GM12874 (cell line): ENCODE measurements around the gene QSOX1.

Source experiments
- TF ChIP-seq, protein P1 (sequence below): IDR thresholded peaks from 2 replicates; pipeline ENCODE4 v1.5.1; 2011; ENCODE audit warnings: low read depth, mild to moderate bottlenecking, control low read depth, low read length, moderate library complexity; ENCODE audit not compliant: insufficient read depth

Gene QSOX1

DNA sequence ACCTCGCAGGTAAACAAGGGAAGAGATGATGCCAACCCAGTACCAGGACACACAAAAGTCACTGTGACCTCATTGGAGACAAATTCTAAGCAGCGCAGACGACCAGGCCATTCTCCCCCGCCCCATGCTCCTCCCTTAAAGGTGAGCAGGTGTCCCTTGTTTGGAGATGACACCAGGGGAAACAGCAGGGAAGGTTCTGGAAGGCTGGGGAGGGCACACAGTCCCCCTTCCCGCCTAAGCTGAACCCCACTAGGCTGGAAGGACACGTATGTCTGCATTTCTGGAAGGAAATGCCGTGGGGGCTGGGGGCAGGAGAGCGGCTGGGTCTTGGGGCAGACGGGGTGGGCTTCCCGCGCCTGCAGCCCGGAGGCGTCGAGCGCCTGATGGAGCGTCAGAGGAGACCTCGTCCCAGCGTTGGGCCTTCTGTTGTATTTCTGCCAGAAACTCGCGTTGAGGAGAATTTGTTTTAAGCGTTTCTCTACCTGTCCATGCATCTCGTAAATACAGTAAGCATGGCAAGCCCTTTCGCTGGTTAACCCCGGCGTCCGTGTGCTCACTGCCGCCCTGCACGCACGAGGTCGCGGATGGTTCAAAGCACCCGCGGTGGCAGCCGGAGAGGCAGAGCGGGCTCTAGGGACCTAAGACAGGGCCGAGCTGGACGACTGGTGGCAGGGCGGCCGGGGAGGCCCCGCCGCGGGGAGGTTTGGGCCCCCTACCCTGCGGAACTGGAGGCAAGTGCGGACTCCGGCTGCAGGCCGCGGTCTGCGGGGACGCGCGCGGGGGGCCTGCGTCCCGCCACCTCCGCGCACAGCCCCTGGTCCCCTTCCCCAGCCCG, 74.2 kb downstream of the QSOX1 start:
- TF ChIP-seq, protein P1, sequence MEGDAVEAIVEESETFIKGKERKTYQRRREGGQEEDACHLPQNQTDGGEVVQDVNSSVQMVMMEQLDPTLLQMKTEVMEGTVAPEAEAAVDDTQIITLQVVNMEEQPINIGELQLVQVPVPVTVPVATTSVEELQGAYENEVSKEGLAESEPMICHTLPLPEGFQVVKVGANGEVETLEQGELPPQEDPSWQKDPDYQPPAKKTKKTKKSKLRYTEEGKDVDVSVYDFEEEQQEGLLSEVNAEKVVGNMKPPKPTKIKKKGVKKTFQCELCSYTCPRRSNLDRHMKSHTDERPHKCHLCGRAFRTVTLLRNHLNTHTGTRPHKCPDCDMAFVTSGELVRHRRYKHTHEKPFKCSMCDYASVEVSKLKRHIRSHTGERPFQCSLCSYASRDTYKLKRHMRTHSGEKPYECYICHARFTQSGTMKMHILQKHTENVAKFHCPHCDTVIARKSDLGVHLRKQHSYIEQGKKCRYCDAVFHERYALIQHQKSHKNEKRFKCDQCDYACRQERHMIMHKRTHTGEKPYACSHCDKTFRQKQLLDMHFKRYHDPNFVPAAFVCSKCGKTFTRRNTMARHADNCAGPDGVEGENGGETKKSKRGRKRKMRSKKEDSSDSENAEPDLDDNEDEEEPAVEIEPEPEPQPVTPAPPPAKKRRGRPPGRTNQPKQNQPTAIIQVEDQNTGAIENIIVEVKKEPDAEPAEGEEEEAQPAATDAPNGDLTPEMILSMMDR, result no peak

DNA sequence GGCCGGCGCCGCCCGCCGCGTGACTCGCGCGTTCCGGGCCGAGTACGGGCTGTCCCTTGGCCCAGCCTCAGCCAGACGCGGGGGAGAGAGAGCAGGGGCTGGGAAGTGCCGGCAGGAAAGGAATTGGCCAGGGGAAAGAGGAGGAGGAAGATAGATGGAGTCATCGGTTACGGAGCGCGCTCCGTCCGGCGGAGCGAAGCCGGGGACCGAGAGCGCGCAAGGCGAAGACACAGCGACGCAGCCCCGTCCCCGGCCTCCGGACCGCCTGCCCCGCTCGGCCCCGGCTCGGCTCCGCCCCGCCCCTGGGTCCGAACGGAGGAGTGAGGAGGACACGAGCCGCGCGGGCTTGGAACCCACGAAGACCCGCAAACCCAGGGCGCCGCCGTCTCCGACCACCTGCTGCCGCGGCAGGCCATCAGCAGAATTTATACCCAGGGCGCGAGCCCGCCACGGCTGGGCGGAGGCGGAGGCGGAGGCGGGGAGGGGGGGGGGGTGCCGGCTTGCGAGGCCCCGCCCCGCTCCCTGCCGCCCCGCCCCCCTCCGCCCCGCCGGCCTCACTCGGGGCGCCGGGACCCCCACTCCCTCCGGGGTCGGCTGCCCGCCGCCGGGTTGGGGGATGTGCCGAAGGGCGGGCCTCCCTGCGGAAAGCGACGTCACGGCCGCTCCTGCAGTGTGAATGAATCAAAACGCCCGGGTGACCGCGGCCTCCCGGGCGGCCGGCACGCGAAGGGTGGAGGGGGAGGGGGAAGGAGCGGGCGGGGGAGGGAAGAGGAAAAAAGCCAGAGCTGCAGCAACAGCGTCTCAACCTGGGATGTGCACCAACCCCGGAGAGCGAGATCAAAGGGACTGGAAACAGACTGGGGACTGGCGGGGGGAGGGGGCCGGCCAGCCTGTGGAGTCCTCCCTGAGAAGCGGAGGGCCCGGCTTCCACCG, 75.1 kb downstream of the QSOX1 start, which contains the start of gene LHX4:
Gene LHX4 (plus strand): TSS at position 782 of the 933 bp plus-strand sequence. CDS start 266 bp downstream, outside the sequence.
- TF ChIP-seq, protein P1, result no peak

DNA sequence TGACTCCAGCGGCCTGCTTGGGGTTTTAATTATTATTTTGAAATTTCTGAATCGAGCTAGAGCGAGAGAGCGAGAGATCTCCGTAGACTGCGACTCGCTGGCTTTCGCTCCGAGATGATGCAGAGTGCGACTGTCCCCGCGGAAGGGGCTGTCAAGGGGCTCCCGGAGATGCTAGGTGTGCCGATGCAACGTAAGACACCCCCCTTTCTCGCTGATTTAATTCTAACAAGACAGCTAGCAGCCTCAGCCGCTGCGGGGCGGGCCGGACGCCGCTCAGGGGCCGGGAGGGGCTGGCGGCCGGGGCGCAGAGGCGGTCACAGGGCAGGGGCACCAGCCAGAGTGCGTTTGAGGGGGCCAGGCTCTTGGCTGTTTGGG, 75.7 kb downstream of the QSOX1 start:
- TF ChIP-seq, protein P1, result no peak

- TF ChIP-seq, protein P1, result no peak
Measured at GRCh38 chr1:180230791-180231505, 76.3 kb downstream of the QSOX1 start.

GRCh38 chr1:180231506-180231921, 76.8 kb downstream of the QSOX1 start:
- TF ChIP-seq, protein P1, result 0 out of 2 replicates have a peak, but pooled peaks have one; percentile 12

- TF ChIP-seq, protein P1, result no peak
Measured at GRCh38 chr1:180231936-180232335, 77.3 kb downstream of the QSOX1 start.
